Measurements from ENCODE around the gene EIF6.

DNA sequence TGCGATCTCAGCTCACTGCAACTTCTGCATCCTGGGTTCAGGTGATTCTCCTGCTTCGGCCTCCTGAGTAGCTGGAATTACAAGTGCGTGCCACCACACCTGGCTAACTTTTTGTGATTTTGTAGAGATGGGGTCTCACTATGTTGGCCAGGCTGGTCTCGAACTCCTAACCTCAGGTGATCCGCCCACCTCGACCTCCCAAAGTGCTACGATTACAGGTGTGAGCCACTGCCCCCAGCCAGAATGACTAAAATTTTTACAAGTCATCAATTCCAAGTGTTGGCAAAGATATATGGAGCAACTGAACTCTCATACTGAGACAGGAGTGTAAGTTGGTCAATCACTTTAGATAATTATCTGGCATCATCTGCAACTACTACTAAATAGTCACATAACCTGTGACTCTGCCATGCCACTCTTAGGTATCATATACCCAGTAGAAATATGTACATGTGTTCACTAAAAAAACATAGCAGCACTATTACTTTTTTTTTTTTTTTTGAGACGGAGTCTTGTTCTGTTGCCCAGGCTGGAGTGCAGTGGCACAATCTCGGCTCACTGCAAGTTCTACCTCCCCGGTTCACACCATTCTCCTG lies 3.0 kb downstream of the EIF6 start:
- TF ChIP-seq TAF1 (IDR thresholded peaks at IDR 0.05; ENCODE audit: borderline replicate concordance, low read depth, low read length) (no peak), POLR2A (IDR thresholded peaks at IDR 0.05; ENCODE audit: low read depth, low read length) (no peak)

Data from GM12892 (cell line).